ENCODE results near the gene DLX1. TPM values are rescaled to one million over a fixed set of nuclear protein-coding genes. Genes with fewer than 3 reads are reported as not detected.

The DLX1 gene
- total and polyA plus RNA-seq, 4 donors: not detected

- Histone ChIP-seq H3K27ac (ENCODE audit: low read depth in 1 of 2, low read length in 2 of 2) (no peak overlapping the region), H3K36me3 (ENCODE audit: control insufficient read depth in 4 of 4, insufficient read depth in 3 of 4, low read depth in 1 of 4, low read length in 3 of 4) (no peaks in the 10 kb centered on the region), H3K27me3 (ENCODE audit: control insufficient read depth in 4 of 4, insufficient read depth in 4 of 4, low read length in 3 of 4) (peaks cover 4 to 58% (median 33%) of the 10 kb centered on the region in 4 donors), H3K4me3 (ENCODE audit: low read depth in 1 of 3, low read length in 3 of 3) (no peak overlapping the region), H3K9me3 (ENCODE audit: control insufficient read depth in 4 of 4, low read length in 3 of 4) (peaks cover 0 to 4% (median 0%) of the 10 kb centered on the region in 4 donors), H3K4me1 (ENCODE audit: control insufficient read depth in 4 of 4, insufficient read depth in 4 of 4, low read length in 3 of 4) (peaks cover 11 to 31% (median 19%) of the 10 kb centered on the region in 4 donors), H3K9ac (ENCODE audit: low read depth in 1 of 2, low read length in 2 of 2) (no peak overlapping the region)
- no peak for DNase-seq (ENCODE audit: low spot score)
- TF ChIP-seq REST (IDR thresholded peaks at IDR 0.05) (no peak), FOXA1 (IDR thresholded peaks at IDR 0.05) (no peak), MAX (IDR thresholded peaks at IDR 0.05) (no peak)
- 14% methylated on average over 36 of the region's 36 CpGs for WGBS
Measured at GRCh38 chr2:172081221-172082022, 3.9 kb upstream of the DLX1 start.

GRCh38 chr2:172082105-172082943 is 3.0 kb upstream of the DLX1 start:
- H3K9me3 ChIP-seq (ENCODE audit: control insufficient read depth in 4 of 4, low read length in 3 of 4): peaks cover 0 to 4% (median 0%) of the 10 kb centered on the region in 4 donors
- H3K4me3 ChIP-seq (ENCODE audit: low read depth in 1 of 3, low read length in 3 of 3): no peak overlapping the region
- peaks cover 4 to 60% (median 35%) of the 10 kb centered on the region in 4 donors for H3K27me3 ChIP-seq (ENCODE audit: control insufficient read depth in 4 of 4, insufficient read depth in 4 of 4, low read length in 3 of 4)
- H3K27ac ChIP-seq (ENCODE audit: low read depth in 1 of 2, low read length in 2 of 2): no peak overlapping the region
- TF ChIP-seq GABPA (IDR thresholded peaks at IDR 0.05 in 1 of 2, conservative IDR thresholded peaks at IDR 0.05 in 1 of 2) (no peak), JUND (IDR thresholded peaks at IDR 0.05) (no peak), FOXA1 (IDR thresholded peaks at IDR 0.05) (no peak), EGR1 (IDR thresholded peaks at IDR 0.05; ENCODE audit: low read depth in 2 of 2) (no peak), ZBTB33 (IDR thresholded peaks at IDR 0.05) (no peak), NR2F2 (IDR thresholded peaks at IDR 0.05) (no peak)
- H3K4me1 ChIP-seq (ENCODE audit: control insufficient read depth in 4 of 4, insufficient read depth in 4 of 4, low read length in 3 of 4): peaks cover 11 to 37% (median 22%) of the 10 kb centered on the region in 4 donors
- no peak overlapping the region for H3K9ac ChIP-seq (ENCODE audit: low read depth in 1 of 2, low read length in 2 of 2)
- WGBS: 12% methylated on average over 14 of the region's 14 CpGs
- no peak for DNase-seq (ENCODE audit: low spot score)
- no peaks in the 10 kb centered on the region for H3K36me3 ChIP-seq (ENCODE audit: control insufficient read depth in 4 of 4, insufficient read depth in 3 of 4, low read depth in 1 of 4, low read length in 3 of 4)
